T-helper 2 cell (primary cell): ENCODE measurements around the gene EVI5.
A peak's percentile ranks its signal among the peaks of the same experiment; 100 is the strongest.
"Not testable (repeated sequence)": the region's sequence is repeated elsewhere in the genome, so short reads cannot be mapped to it uniquely, and the experiment has no call there.

ENCODE experiments used
- DNase-seq, 5 experiments: peaks; one replicate each; pipeline versions ENCODE4 v3.0.0 to v3.0.0-alpha.2; 2012 to 2022

Gene EVI5

DNA sequence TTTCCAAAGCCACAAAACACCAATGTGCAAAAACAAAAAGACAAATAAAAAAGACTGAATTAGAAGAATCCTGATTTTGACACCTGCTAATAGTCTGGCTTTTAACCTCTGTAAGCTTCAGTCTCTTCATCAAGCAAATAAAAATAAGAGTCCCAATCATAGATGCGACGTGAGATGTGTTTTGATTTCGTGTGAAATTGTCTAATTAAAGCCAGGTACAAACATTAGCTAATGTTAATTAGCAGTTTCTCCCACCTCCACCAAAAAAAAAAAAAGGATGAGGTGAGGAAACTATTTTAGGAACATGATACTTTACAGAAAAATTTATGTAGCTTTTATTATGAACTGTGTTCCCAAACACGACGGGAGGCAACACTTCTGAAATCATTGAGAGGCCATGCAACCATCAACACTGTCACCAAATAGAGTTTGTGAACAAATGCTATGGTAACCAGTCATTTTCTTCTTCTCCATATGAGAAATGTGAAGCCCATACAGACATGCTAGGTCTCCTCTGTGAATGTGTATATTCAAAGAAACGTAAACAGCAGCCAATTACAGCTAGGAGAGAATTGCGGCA is 6.7 kb upstream of the EVI5 start:
- DNase-seq, result no peak

DNA sequence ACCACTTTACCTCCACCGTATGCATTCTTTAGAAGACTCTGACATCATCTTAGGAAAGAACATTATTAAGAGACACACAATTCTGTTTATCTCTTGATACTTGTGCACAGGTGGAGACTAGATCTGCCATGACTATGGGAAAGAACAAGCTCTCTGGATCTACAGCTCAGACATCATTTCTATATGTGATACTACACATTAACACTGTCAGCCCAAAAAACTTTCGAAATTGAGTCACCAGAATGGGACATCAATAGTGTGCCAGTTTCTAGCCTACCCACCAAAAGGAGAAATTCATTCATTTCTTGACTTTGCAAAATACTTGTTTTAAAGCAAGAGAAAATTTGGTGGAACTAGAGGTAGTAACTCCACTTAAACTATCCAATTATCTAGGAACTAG is 6.0 kb upstream of the EVI5 start:
- no peak for DNase-seq

DNA sequence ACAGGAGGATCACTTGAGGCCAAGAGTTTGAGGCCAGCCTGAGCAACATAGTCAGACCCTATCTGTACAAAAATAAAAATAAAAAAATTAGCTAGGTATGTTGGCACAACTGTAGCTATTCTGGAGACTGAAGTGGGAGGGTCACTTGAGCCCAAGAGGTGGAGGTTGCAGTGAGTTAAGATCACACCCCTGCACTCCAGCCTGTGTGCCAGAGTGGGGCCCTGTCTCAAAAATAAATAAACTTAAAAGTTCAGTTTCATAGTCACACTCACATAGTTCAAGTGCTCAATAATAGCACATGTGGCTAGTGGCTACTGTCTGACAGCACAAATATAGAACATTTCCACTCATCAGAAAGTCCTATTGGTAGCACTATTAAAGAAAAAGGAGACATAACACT is 5.2 kb upstream of the EVI5 start:
- DNase-seq, result no peak

DNA sequence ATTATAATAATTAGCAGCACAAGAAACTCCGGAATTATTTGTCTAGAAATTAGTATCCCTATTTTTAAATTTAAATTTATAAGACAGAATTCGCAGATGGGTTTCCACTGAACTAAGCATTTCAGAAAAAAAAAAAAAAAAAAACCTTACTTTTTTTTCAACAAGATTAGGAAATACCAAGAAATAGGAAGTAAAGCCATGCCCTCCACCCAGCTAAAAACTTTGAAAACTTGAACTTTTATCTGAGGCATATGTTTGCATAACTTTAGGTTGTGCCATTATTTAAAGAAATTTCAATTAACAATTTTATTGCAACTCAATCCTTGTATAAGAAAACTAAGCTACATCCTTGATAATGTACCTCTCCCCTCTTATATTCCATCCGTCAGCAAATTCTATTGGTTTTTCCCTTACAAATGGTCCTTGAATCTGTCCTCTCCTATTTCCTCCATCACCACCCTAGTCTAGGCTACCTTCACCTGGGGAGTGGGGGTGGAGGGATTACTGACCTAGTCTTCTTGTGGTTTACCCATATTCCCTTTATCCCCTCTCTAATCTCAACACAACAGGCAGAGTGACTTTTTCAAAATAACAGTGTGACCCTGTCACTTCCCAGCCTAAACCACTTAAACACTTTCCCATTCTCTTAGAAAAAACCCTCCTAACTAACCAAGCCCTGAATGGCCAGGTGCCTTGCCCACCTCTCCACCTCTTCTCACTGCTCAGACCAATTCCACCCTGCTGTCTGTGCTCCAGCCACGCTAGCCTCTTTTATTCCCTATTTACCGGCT is 1.4 kb upstream of the EVI5 start:
- DNase-seq, result no peak

DNA sequence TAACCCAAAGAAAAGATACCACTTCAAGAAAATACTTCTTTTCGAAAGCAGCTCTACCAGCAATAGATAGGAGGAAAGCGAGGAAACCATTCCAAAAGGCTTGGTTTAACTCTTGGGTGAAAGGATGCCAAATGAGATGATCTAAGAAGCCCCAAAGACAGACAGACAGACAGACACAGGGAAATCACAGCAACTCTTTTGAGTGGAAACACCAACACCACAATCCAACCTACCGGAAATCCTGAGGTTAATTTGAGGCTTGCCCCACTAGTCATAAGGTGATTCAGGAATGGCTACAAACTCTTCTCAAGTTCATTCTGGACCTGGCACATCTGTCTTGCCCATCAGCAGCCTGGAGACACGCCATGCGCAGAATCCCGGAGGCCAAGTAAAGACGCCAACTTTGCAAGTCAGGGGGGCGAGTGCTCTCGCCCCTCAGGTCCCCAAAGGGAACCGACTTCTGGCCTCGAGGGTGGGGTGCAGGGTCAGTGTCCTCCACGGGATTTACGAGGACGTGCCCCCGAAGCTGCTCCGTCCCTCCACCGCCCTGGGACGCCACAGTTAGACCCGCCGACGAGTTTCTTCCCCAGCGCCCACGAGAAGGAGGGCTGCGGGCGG is 778 bp downstream of the EVI5 start:
- DNase-seq, result peak in 4 of 5 experiments; percentile 2 to 80 (median 25)

DNA sequence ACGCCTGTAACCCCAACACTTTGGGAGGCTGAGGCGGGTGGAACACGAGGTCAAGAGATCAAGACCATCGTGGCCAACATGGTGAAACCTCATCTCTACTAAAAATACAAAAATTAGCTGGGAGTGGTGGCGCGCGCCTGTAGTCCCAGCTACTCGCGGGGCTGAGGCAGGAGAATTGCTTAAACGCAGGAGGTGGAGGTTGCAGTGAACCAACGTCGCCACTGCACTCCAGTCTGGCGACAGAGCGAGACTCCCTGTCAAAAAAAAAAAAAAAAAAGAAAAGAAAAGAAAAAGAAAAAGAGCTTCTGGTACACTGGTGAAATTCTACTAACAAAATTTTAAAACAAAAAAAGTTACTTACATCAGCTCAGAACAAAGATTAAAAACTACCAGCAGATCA is 1.4 kb downstream of the EVI5 start:
- DNase-seq, result not testable (repeated sequence)

DNA sequence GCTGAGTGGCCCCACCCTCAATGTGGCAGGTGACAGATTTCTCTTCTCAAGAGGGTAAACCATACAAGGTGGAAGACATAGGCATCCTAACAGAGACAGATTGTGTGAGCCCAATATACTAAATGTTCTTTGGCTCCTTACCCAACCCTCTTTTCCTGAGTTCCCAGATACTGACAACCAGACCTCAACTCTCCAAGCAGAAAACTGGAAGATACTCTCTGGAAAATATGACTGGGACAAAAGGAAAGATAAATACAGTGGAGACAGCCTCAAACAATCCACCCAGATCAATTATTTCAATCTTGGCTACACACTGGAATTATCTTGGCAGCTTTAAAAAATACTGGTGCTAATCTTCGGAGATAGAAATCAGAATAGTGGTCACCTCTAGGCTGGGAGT is 6.5 kb downstream of the EVI5 start:
- DNase-seq, result no peak

DNA sequence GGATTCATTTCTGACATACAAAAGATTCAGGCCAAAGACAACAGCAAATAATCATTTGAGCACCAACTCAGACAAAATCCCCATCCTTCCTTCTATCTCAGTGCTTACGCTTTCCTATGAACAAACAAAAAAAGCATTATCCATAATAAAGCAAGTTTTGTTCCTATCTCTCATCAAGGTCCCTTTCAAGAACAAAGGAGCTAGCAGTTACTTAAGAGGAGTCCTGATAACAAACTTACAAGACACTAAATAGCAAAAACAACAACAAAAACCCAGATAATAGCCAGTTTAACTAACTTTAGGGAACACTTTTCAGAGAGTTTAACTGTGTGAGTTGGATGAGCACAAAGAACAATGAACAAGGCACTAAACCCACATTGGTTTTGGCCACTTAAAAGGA is 10.5 kb downstream of the EVI5 start:
- no peak for DNase-seq

DNA sequence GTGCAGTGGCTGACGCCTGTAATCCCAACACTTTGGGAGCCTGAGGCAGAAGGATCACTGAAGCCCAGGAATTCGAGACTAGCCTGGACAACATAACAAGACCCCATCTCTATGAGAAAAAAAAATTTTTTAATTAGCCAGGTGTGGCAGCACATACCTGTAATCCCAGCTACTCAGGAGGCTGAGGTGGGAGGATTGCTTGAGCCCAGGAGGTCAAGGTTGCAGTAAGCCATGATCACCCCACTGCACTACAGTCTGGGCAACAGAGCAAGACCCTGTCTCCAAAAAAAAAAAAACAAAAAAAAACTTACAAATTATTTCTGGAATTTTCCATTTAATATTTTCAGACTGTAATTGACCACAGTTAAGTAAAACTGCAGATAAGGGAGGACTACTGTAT is 11.2 kb downstream of the EVI5 start:
- DNase-seq, result not testable (repeated sequence)

DNA sequence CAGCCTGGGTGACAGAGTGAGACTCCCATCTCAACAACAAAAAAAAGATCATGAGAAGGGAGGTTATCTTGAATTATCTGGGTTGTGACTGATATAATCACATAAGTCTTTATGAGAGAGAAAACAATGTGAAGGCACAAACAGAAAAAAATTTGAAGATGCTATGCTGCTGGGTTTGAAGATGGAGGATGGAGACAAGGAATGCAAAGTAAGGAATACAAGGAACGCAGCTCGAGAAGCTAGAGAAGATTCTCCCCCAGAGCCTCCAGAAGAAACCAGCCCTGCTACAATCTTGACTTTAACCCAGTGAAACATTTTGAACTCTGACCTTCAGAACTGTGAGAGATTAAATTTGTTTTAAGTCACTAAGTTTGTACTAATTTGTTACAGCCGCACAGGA is 15.1 kb downstream of the EVI5 start:
- DNase-seq, result no peak

DNA sequence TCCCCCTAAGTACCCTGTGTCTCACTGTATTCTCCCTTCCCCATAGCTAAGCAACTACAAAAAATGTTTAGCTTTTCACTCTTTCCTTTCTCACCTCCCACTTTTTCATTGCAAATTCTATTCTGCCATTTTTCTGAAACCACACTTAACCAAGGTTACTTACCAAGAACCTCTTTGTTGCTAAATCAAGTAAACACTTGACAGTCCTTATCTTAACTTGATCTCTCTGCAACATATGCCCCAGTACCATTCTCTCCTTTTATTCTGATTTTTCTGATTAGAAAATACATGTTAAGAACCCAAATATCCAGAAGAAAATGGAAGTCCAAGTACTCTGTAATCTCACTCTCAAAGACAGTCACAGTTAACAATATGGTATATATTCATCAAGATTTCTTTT is 16.0 kb downstream of the EVI5 start:
- peak in 1 of 5 experiments; percentile 8 for DNase-seq

DNA sequence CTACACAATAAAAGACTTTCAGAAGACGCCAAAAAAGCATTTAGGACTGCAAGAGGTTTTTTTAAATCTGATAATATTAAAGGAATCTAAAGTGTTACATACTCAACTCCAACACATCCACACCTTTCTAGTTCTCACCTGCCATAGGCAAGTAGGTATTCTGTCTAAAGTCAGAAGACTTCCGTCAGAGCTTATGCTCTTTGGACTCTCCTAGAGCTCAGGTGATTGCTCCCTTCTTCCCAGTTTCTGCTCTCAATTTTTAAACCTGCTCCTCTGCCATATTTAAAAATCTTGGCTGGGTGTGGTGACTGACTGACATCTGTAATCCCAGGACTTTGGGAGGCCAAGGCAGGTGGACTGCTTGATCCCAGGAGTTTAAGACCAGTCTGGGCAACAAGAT is 16.6 kb downstream of the EVI5 start:
- no peak for DNase-seq

DNA sequence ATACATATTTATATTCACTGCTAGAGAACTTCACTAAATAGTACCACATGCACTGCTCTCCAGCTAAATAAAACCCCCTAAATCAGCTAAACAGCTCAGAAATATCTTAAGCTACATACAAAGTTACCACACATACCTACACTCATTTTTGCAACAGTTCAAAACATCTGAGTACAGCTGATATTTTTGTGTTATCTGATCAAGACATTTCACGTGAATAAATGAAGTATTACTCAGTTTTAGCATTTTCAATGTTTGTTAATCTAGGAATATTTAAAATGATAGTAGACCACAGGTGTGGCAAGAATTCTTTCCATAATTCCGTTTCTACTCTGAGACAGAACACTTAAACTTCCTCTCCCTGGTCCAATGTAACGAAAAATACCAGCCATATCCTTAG is 20.8 kb downstream of the EVI5 start:
- DNase-seq, result no peak

DNA sequence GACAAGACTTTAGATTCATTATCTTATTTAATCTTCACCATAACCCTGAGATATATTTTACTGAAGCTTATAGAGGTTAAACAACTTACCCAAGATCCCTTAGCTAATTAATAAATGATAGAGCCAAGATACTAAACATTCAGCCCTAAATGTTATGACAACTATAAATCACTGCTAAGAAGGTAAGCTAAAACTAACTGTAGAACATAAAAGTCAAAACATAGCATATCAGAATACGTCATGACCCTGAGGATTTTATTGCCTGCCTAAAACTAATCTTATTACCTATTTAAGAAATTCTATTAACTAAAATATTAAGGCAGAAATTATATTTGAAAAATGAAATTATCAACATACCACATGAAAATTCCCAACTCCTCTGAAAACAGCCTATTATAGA is 22.6 kb downstream of the EVI5 start:
- DNase-seq, result no peak

DNA sequence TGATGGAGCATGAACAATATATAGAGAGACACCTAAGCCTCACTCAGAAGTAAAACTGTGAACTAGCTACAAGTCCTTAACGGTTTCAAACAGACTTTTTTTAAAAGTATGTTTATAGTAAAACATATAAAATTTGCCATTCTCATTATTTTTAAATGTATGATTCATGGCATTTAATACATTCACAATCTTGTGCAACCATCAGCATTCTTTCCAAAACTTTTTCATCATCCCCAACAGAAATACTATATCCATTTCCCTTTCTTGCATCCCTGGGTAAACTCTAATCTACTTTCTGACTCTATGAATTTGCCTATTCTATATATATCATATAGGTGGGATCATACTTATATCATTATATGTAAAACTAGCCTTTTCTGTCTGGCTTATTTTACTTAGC is 25.5 kb downstream of the EVI5 start:
- DNase-seq, result no peak

DNA sequence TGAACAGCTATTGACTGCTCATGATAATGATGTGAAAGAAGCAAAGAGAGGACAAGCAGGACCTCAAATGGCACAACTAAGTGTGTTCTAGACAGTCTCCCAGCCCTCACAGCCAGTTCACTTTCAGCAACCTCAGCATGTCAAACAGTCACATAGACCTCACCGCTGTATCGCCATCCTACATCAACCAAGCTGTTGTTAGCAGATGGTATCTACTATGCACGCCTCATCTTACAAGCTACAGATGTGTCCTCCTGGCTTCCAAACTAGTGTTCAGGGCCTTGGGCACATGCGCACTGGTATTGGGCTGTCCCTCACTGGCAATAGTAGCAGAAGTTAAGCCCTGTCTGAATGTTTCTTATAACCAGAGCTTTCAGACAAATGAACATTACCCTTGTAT is 28.4 kb downstream of the EVI5 start:
- DNase-seq, result no peak

DNA sequence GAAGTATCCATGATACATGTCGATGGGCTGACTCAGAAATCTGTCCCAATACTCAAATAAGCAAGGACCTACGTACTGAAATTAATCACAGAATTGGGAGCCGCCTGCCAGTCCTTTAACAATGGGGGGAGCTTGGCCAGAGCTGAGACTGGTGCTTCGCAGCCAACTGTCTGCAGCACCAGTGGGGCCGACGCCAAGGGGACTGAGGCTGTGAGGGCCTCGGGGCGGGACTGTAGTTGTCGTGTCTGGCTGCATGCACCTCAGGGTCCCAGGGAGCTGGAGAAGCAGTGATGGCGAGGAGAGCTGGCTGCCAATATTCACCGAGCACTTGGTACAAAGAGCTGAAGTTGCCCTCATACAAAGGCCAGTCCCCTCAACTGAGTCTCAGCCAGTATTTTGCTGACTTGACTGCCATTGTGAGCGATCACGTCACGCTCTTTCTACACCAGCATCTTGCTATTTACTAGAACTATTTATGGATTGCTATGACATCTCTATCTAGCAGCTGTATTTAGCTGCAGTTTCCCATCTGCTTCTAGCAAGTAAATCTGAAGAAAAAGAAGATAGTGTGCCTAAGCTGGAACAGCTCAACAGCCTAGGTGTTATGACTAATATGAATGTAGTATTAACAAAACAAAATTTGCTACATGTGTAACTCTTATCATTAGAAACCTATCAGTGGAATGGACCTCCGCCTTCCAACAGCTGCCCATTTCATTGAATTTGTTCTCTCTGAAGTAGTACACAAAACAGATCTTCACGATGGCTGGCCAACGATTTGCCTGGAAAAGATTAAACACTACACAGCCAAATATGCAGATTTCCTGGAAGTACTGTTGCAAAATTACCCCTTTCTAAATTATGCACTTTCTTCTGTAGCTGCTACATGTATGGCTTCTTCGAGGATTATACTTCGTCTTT is 29.1 kb downstream of the EVI5 start:
- no peak for DNase-seq

DNA sequence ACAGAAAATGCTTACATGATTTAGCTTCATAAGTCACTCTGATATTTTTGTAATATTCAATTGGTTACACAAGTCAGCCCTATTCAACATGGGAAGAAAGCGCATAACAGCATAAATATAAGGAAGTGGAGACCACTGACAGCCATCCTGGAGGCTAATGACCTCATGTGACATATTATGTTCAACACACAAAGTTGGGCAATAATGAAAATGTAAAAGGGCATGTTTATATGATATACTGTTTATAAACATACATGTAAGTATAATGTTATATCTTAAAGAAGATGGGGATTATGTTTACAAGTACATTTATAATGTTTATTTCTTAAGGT is 30.2 kb downstream of the EVI5 start:
- no peak for DNase-seq

DNA sequence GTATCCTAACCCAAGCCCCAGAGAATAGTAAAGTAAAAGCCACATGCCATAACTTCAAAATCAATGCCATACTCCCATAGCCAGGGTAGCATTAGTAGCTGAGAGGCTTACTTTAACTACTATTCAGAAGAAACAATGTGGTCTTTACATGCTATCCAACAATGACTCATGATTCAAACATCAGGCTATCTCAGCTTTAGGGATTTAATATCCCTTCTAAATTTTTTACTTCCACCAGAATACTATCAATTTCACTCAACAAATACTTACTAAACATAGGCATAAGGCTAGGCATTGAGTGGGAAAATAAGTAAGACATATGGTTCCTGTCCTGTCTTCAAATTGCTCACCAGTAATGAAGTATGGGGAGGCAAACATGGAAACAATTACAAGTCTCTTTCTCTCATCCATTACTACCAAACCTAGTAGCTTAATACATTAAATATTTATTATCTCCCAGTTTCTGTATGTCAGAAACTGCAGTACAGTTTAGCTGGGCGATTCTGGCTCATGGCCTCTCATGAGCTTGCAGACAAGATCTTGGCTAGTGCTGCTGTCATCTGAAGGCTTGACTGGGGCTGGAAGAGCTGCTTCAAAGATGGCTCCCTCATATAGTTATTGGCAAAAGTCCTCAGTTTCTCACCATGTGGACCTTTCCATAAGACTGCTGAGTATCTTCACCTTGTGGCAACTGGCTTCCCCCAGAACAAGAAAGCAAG is 30.7 kb downstream of the EVI5 start:
- no peak for DNase-seq

DNA sequence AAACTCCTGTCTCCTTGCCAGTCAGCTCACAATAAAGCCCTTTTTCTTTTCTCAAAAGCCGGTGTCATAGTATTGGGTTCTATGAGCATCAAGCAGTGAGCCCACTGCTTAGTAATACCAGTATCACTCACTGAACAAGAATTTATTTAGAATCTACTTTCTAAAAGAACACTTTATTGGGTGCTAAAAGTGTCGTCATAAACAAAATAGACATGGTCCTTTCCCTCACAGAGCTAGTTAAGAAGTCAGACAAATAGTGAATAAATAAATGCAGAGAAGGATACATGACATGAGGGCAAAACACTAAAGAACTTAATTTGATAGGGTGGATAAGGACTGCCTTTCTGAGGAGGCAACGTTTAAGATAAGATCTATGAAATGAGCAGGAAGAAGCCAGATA is 32.2 kb downstream of the EVI5 start:
- DNase-seq, result no peak

DNA sequence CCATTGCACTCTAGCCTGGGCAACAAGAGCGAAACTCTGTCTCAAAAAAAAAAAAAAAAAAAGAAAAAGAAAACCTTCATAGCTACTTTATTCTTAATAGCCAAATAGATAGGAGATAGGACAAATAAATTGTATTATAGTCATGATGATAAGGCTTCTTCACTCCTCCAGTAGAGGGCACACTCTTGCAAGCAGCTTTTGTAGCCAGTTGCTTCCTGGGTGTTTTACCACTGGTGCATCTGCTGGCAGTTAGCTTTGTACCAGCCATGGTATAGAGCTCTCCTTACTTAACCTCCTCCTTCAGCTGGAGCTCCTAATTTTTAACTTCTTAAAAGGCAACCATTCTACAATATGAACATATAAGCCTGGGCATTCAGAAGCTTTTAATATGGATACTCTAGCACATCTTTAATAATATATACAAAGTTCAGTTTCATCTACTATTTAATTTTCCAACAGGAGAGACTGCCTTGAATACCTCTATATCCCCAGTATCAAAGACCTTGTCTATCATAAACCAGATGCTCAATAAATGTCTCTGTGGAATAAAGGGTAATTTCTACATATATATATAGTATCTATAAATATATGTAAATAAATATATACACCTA is 35.8 kb downstream of the EVI5 start:
- peak in 2 of 5 experiments; percentile 3 to 72 for DNase-seq

DNA sequence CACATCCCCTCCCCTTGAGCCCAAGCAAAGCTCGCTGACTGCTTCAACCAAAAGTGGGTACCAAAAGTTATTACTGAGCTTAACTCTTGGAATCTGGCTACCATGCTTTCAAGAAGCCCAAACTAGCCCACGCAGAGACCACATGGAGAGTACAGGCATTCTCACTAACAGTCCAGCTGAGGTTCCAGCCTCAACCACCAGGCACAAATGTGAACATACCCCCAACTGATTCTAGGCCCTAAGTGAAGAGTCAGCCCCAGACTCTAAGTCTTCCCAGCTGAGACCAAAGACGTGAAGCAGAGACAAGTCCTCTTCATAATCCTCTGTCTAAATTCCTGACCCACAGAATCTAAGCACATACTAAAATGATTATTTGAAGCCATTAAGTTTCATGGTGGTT is 36.8 kb downstream of the EVI5 start:
- DNase-seq, result no peak
